GM19240 (cell line): ENCODE results near the gene ADGRG4.

ENCODE experiments used
- DNase-seq: peaks from one replicate; pipeline ENCODE4 v3.0.0; 2011; ENCODE audit warnings: low spot score; ENCODE audit not compliant: insufficient read length

Gene ADGRG4

GRCh38 chrX:136303041-136303440 lies 2.3 kb downstream of the ADGRG4 start:
- DNase-seq, result no peak

- DNase-seq, result no peak
These were observed 3.7 kb downstream of the ADGRG4 start for GRCh38 chrX:136304493-136304892.

- DNase-seq, result no peak
These were observed 5.4 kb downstream of the ADGRG4 start for GRCh38 chrX:136306182-136306581.

GRCh38 chrX:136307471-136307870 lies 6.7 kb downstream of the ADGRG4 start:
- no peak for DNase-seq

GRCh38 chrX:136310411-136310810 lies 9.6 kb downstream of the ADGRG4 start:
- DNase-seq, result no peak

GRCh38 chrX:136318156-136318555 lies 17.4 kb downstream of the ADGRG4 start:
- DNase-seq, result no peak

- DNase-seq, result no peak
These were observed 18.3 kb downstream of the ADGRG4 start for GRCh38 chrX:136318895-136319597.

GRCh38 chrX:136319600-136319999 lies 18.8 kb downstream of the ADGRG4 start:
- no peak for DNase-seq

- DNase-seq, result no peak
These were observed 20.8 kb downstream of the ADGRG4 start for GRCh38 chrX:136321532-136321931.

- DNase-seq, result no peak
These were observed 21.3 kb downstream of the ADGRG4 start for GRCh38 chrX:136322064-136322463.

- no peak for DNase-seq
These were observed 24.6 kb downstream of the ADGRG4 start for GRCh38 chrX:136325377-136325776.

GRCh38 chrX:136328933-136329332 lies 28.2 kb downstream of the ADGRG4 start:
- no peak for DNase-seq

GRCh38 chrX:136336623-136337022 lies 35.9 kb downstream of the ADGRG4 start:
- DNase-seq, result no peak

- DNase-seq, result no peak
These were observed 38.9 kb downstream of the ADGRG4 start for GRCh38 chrX:136339702-136340101.

- no peak for DNase-seq
These were observed 43.6 kb downstream of the ADGRG4 start for GRCh38 chrX:136344320-136344719.

GRCh38 chrX:136346506-136346905 lies 45.7 kb downstream of the ADGRG4 start:
- no peak for DNase-seq

- no peak for DNase-seq
These were observed 46.9 kb downstream of the ADGRG4 start for GRCh38 chrX:136347706-136348105.

- DNase-seq, result no peak
These were observed 52.8 kb downstream of the ADGRG4 start for GRCh38 chrX:136353526-136354093.

GRCh38 chrX:136354201-136354600 lies 53.4 kb downstream of the ADGRG4 start:
- DNase-seq, result no peak

- DNase-seq, result no peak
These were observed 68.6 kb downstream of the ADGRG4 start for GRCh38 chrX:136369377-136369776.

- DNase-seq, result no peak
These were observed 76.0 kb downstream of the ADGRG4 start for GRCh38 chrX:136376713-136377112.

- no peak for DNase-seq
These were observed 79.4 kb downstream of the ADGRG4 start for GRCh38 chrX:136380010-136380769.

- no peak for DNase-seq
These were observed 85.4 kb downstream of the ADGRG4 start for GRCh38 chrX:136386173-136386572.
